HFFc6 (cell line): ENCODE data around the gene SERTAD2. TPM values are rescaled to one million over a fixed set of nuclear protein-coding genes. Genes with fewer than 3 reads are reported as not detected.

Source experiments
- DNase-seq: peaks from one replicate; pipeline ENCODE4 v3.0.0-alpha.2; 2018
- H3K27ac Mint-ChIP-seq: 2 replicates; pipeline ENCODE4 v1.8.0; 2020; ENCODE audit warnings: mild to moderate bottlenecking, mixed read lengths
- H3K27me3 Mint-ChIP-seq: 2 replicates; pipeline ENCODE4 v1.8.0; 2021; ENCODE audit warnings: mild to moderate bottlenecking, moderate library complexity, mixed read lengths; ENCODE audit not compliant: insufficient read depth
- H3K36me3 Mint-ChIP-seq: 2 replicates; pipeline ENCODE4 v1.8.0; 2021; ENCODE audit warnings: low read depth, mixed read lengths
- H3K4me1 Mint-ChIP-seq: 2 replicates; pipeline ENCODE4 v1.8.0; 2020; ENCODE audit warnings: low read depth, mixed read lengths
- H3K4me3 Mint-ChIP-seq: 2 replicates; pipeline ENCODE4 v1.8.0; 2020; ENCODE audit warnings: mild to moderate bottlenecking, moderate library complexity, mixed read lengths
- H3K9me3 Mint-ChIP-seq: 2 replicates; pipeline ENCODE4 v1.8.0; 2020; ENCODE audit warnings: mild to moderate bottlenecking, mixed read lengths
- total RNA-seq, 6 experiments: library from RNA; stranded (reverse); fragmentation: NEBNext Ultra II Directional; extraction: Animal tissue kit (Norgen Biotek cat#: 25700); gene quantifications; 2 replicates in 1 of 6; 3 replicates in 5 of 6; pipeline ENCODE4 v1.2.3, GENCODE V29; 2021
- TF ChIP-seq, protein P1 (sequence below): fragments of 200-600 bp; sonication (generic); IDR thresholded peaks from 2 replicates; pipeline ENCODE4 v1.5.0; 2021; ENCODE audit warnings: antibody characterized with exemption, mild to moderate bottlenecking

SERTAD2 gene
- total RNA-seq, 6 experiments from 2014 or later, result 22.2 to 33.9 (median 29.1) TPM

- TF ChIP-seq, protein P1, sequence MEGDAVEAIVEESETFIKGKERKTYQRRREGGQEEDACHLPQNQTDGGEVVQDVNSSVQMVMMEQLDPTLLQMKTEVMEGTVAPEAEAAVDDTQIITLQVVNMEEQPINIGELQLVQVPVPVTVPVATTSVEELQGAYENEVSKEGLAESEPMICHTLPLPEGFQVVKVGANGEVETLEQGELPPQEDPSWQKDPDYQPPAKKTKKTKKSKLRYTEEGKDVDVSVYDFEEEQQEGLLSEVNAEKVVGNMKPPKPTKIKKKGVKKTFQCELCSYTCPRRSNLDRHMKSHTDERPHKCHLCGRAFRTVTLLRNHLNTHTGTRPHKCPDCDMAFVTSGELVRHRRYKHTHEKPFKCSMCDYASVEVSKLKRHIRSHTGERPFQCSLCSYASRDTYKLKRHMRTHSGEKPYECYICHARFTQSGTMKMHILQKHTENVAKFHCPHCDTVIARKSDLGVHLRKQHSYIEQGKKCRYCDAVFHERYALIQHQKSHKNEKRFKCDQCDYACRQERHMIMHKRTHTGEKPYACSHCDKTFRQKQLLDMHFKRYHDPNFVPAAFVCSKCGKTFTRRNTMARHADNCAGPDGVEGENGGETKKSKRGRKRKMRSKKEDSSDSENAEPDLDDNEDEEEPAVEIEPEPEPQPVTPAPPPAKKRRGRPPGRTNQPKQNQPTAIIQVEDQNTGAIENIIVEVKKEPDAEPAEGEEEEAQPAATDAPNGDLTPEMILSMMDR, result peak; percentile 100
- H3K27me3 Mint-ChIP-seq, result no peaks in the 10 kb centered on the region; the same call in 1 of the 2 replicates
- DNase-seq, result peak; percentile 47
- peak overlapping the region; percentile 47 for H3K27ac Mint-ChIP-seq
- H3K4me3 Mint-ChIP-seq, result peak overlapping the region; percentile 62
- H3K9me3 Mint-ChIP-seq, result no peaks in the 10 kb centered on the region
- peaks cover 92% of the 10 kb centered on the region for H3K4me1 Mint-ChIP-seq
- no peaks in the 10 kb centered on the region for H3K36me3 Mint-ChIP-seq
Measured at GRCh38 chr2:64646007-64646880, 7.5 kb downstream of the SERTAD2 start.

DNA sequence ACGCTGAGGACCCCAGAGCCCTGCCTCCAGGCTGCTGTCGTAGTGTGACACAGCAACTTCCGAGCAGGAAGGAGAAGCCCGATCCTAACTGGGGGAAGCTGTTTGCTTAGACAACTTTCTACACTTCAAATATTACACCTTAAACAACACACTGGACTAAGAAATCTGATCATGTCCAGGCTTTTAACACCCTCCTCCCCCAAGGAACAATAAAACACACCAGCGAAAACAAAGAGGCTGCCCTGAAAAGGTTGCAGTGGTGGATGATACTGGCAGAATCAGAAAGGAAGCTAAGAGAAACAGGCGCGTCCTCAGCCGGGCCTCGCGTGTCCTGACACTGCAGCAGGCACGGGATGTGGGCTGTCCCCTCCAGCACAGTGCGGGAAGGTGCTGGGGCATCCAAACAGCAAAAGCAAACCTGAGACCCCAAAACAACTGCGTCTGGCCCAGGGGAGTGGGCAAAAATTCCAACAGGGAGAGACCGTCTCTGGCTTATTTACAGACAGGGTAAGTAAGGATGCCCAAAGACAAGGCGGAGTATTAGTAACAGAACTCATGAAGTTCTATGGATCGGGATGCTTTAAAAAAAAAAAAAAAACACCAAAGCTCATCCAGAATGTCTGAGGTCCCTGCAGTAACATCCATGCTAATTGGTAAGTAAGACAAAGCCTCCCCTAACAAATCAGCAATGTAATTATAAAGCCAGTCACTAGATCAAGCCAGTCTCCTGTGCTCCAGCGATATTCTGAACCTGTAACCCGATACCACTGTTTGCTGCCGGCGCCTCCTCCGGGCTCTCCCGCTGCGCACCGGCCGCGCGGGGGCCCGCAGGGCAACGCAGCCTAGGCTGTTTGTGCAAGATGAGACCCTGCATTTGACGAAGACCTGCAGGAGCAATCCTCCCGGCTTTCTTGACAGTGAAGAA lies 9.0 kb downstream of the SERTAD2 start:
- no peaks in the 10 kb centered on the region for H3K36me3 Mint-ChIP-seq
- DNase-seq, result peak; percentile 78
- peak overlapping the region; percentile 99 for H3K27ac Mint-ChIP-seq
- H3K27me3 Mint-ChIP-seq, result no peaks in the 10 kb centered on the region; the same call in 1 of the 2 replicates
- TF ChIP-seq, protein P1, result peak; percentile 10; the same call in 1 of the 2 replicates
- H3K9me3 Mint-ChIP-seq, result no peaks in the 10 kb centered on the region
- peaks cover 91% of the 10 kb centered on the region for H3K4me1 Mint-ChIP-seq
- H3K4me3 Mint-ChIP-seq, result peak overlapping the region; percentile 91

GRCh38 chr2:64643838-64644457 lies 9.8 kb downstream of the SERTAD2 start:
- no peaks in the 10 kb centered on the region for H3K36me3 Mint-ChIP-seq
- H3K4me3 Mint-ChIP-seq, result peak overlapping the region; percentile 91
- H3K27me3 Mint-ChIP-seq, result no peaks in the 10 kb centered on the region; the same call in 1 of the 2 replicates
- TF ChIP-seq, protein P1, result no peak
- peaks cover 90% of the 10 kb centered on the region for H3K4me1 Mint-ChIP-seq
- peak overlapping the region; percentile 99 for H3K27ac Mint-ChIP-seq
- DNase-seq, result no peak
- H3K9me3 Mint-ChIP-seq, result no peaks in the 10 kb centered on the region

- H3K9me3 Mint-ChIP-seq, result no peaks in the 10 kb centered on the region
- no peak overlapping the region for H3K4me3 Mint-ChIP-seq
- H3K27ac Mint-ChIP-seq, result peak overlapping the region; percentile 56; the same call in 1 of the 2 replicates
- TF ChIP-seq, protein P1, result no peak
- peaks cover 90% of the 10 kb centered on the region for H3K4me1 Mint-ChIP-seq
- DNase-seq, result no peak
- peaks cover 9% of the 10 kb centered on the region; the same call in 1 of the 2 replicates for H3K36me3 Mint-ChIP-seq
- H3K27me3 Mint-ChIP-seq, result no peaks in the 10 kb centered on the region
Measured at GRCh38 chr2:64641599-64641998, 12.1 kb downstream of the SERTAD2 start.
